Neutrophil (primary cell): ENCODE results near the gene SNX20.

Experiments used
- H3K27ac ChIP-seq: fragments of 200-600 bp; sonication (generic); 2 replicates; pipeline ENCODE4 v1.5.1; 2016; ENCODE audit warnings: mild to moderate bottlenecking, moderate library complexity
- H3K27me3 ChIP-seq: fragments of 200-600 bp; sonication (generic); 2 replicates; pipeline ENCODE4 v1.6.0; 2016; ENCODE audit warnings: mild to moderate bottlenecking
- H3K36me3 ChIP-seq: fragments of 200-600 bp; sonication (generic); 2 replicates; pipeline ENCODE4 v1.5.1; 2017
- H3K4me1 ChIP-seq, 2 experiments: fragments of 200-600 bp in 1 of 2; sonication (generic) in 1 of 2; 1 replicate in 1 of 2; 2 replicates in 1 of 2; pipeline versions ENCODE4 v1.5.1 to v1.6.1; 2013 to 2016; ENCODE audit warnings: low read depth in 1 of 2, low read length in 1 of 2, mild to moderate bottlenecking in 1 of 2, moderate library complexity in 1 of 2; ENCODE audit not compliant: control insufficient read depth in 1 of 2, insufficient read depth in 1 of 2
- H3K4me3 ChIP-seq, 2 experiments: fragments of 200-600 bp in 1 of 2; sonication (generic) in 1 of 2; 1 replicate in 1 of 2; 2 replicates in 1 of 2; pipeline ENCODE4 v1.5.1; 2013 to 2016; ENCODE audit warnings: low read depth in 1 of 2, low read length in 1 of 2, mild to moderate bottlenecking in 1 of 2, moderate library complexity in 1 of 2
- H3K9me3 ChIP-seq: fragments of 200-600 bp; sonication (generic); 2 replicates; pipeline ENCODE4 v1.5.1; 2016
- CTCF ChIP-seq: fragments of 200-600 bp; sonication (generic); IDR thresholded peaks from 2 replicates; pipeline ENCODE4 v1.5.1; 2016; ENCODE audit warnings: antibody characterized with exemption

Gene SNX20

DNA sequence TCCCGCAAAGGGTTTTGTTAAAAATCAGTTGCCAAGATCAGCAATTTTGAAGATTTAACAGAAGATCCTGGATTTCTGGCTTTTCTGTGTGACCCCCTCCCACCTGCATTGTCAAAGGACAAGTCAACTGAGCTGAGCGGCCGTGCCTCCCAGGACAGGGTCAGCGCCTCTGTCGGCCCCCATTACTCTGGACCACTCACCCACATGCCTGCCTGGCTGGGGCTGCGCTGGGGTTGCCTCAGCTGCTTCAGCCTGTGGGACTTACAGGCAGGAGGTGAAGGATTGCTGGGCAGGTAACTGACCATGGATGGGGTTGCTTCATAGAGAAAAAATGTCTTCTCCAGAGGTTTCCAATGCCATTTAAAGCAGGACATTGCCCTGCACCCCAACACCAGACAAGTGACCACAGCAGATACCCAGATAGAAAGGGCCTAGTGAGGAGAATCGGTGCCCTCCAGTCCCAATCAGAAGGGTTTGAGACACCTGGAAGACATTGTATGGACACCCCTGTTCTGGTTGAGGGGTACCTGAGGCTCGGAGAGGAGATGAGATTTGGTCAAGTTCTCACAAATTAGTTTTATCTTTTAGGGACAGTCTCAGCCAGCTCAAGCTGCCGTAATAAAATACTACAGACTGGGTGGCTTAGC, 52.8 kb downstream of the SNX20 start:
- Histone ChIP-seq H3K9me3 (no peaks in the 10 kb centered on the region), H3K4me3 (no peak overlapping the region), H3K27me3 (no peaks in the 10 kb centered on the region), H3K36me3 (no peaks in the 10 kb centered on the region), H3K27ac (no peak overlapping the region), H3K4me1 (peaks cover 19 to 24% of the 10 kb centered on the region in 2 experiments)
- no peak for TF ChIP-seq CTCF

- peak overlapping the region; percentile 16 to 22 for H3K4me3 ChIP-seq
- no peak for TF ChIP-seq CTCF
Observed at GRCh38 chr16:50627419-50627818, 53.7 kb downstream of the SNX20 start.

GRCh38 chr16:50626868-50627267, 54.2 kb downstream of the SNX20 start:
- H3K27ac ChIP-seq = peak overlapping the region; percentile 83
- H3K27me3 ChIP-seq = no peaks in the 10 kb centered on the region
- peak overlapping the region; percentile 16 to 22 for H3K4me3 ChIP-seq
- no peak for TF ChIP-seq CTCF
- H3K36me3 ChIP-seq = no peaks in the 10 kb centered on the region
- H3K9me3 ChIP-seq = no peaks in the 10 kb centered on the region
- peaks cover 19 to 24% of the 10 kb centered on the region in 2 experiments for H3K4me1 ChIP-seq

More at GRCh38 chr16:50627419-50627818, 53.7 kb downstream of the SNX20 start:
- H3K4me1 ChIP-seq = peaks cover 19 to 24% of the 10 kb centered on the region in 2 experiments
- no peaks in the 10 kb centered on the region for H3K36me3 ChIP-seq
- no peaks in the 10 kb centered on the region for H3K27me3 ChIP-seq
- no peaks in the 10 kb centered on the region for H3K9me3 ChIP-seq
- peak overlapping the region; percentile 83 for H3K27ac ChIP-seq

DNA sequence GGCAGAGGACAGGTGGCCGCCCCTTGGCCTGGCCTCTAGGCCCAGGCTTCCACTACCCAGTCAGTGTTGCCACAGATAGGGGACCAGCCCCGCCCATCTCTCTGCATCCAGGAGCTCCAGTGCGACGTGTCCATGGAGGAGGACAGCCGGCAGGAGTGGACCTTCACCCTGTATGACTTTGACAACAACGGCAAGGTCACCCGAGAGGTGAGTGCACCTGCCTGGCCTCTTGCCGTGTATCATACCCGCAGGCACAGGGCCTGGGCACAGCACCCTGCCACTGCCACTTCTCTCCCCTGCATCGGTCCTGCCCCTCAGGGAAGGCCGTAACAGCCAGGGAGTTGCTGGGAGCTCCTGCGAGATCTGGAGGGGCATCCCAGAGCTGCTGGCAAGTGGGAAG, 55.7 kb downstream of the SNX20 start:
- Histone ChIP-seq H3K4me1 (peaks cover 19 to 24% of the 10 kb centered on the region in 2 experiments), H3K27me3 (no peaks in the 10 kb centered on the region), H3K27ac (no peak overlapping the region), H3K9me3 (no peaks in the 10 kb centered on the region), H3K4me3 (no peak overlapping the region), H3K36me3 (no peaks in the 10 kb centered on the region)
- TF ChIP-seq CTCF = no peak

GRCh38 chr16:50624449-50624970, 56.6 kb downstream of the SNX20 start:
- TF ChIP-seq CTCF = no peak
- no peaks in the 10 kb centered on the region for H3K9me3 ChIP-seq

More at GRCh38 chr16:50624449-50624970, 56.6 kb downstream of the SNX20 start:
- Histone ChIP-seq H3K4me3 (no peak overlapping the region), H3K36me3 (no peaks in the 10 kb centered on the region), H3K4me1 (peaks cover 19 to 24% of the 10 kb centered on the region in 2 experiments), H3K27ac (no peak overlapping the region), H3K27me3 (no peaks in the 10 kb centered on the region)
